Right lobe of liver (tissue), 6 donors: ENCODE results near the gene FBXO31. TPM values are rescaled to one million over a fixed set of nuclear protein-coding genes. Genes with fewer than 3 reads are reported as not detected.
"Not testable (repeated sequence)": the region's sequence is repeated elsewhere in the genome, so short reads cannot be mapped to it uniquely, and the experiment has no call there.

ENCODE experiments used
- ATAC-seq, 4 donors: fragments of 200-7000 bp; cut with Tn5 transposase; one replicate each; pipeline ENCODE4 v1.9.1; 2020; ENCODE audit warnings: mild to moderate bottlenecking in 4 of 4, moderate library complexity in 4 of 4
- DNase-seq, 3 donors: peaks; one replicate each; pipeline ENCODE4 v3.0.0-alpha.2; 2020
- H3K27ac ChIP-seq, 3 donors: fragments of 200-600 bp; one replicate each; pipeline ENCODE4 v1.8.0; 2022
- H3K27me3 ChIP-seq, 2 donors: fragments of 200-600 bp; one replicate each; pipeline ENCODE4 v1.8.0; 2022
- H3K36me3 ChIP-seq, 4 donors: fragments of 200-600 bp; sonication (generic) in 1 of 4; one replicate each; pipeline versions ENCODE4 v1.5.1 to v1.8.0; 2017 to 2022; ENCODE audit warnings: control low read depth in 1 of 4
- H3K4me1 ChIP-seq, 4 donors: fragments of 200-600 bp; sonication (generic) in 1 of 4; one replicate each; pipeline versions ENCODE4 v1.5.1 to v1.8.0; 2017 to 2022; ENCODE audit warnings: control low read depth in 1 of 4
- H3K4me3 ChIP-seq, 3 donors: fragments of 200-600 bp; one replicate each; pipeline ENCODE4 v1.8.0; 2022
- H3K9me3 ChIP-seq, 4 donors: fragments of 200-600 bp; sonication (generic) in 1 of 4; one replicate each; pipeline versions ENCODE4 v1.5.1 to v1.8.0; 2017 to 2022; ENCODE audit warnings: control low read depth in 1 of 4
- CTCF ChIP-seq, 4 donors: fragments of 200-600 bp in 3 of 4; fragments of 450-650 bp in 1 of 4; IDR thresholded peaks; one replicate each; pipeline versions ENCODE4 v1.5.1 to v1.8.0; 2016 to 2022; ENCODE audit warnings: antibody characterized with exemption in 4 of 4, mild to moderate bottlenecking in 2 of 4
- POLR2A ChIP-seq: fragments of 450-650 bp; IDR thresholded peaks from one replicate; pipeline ENCODE4 v1.6.1; 2017; ENCODE audit warnings: antibody characterized with exemption, mild to moderate bottlenecking
- WGBS: methylation state at CpG from one replicate; pipeline ENCODE4 v1.1.6; 2018; ENCODE audit warnings: low coverage, low lambda C conversion rate; ENCODE audit not compliant: insufficient coverage; ENCODE audit errors: missing lambda C conversion rate; 5-methylcytosine and 5-hydroxymethylcytosine counted together
- intact Hi-C, 2 donors: fragments of 100-400 bp; cut with DNase I; formaldehyde crosslinking; loops; one replicate each; pipeline versions ENCODE4 v1.11.2 to v1.14.1; 2022
- total RNA-seq, 6 experiments: library from RNA; depleted of rRNA in 2 of 6; stranded (reverse); fragments of >200 nt in 2 of 6; fragmentation: NEBNext Ultra II Directional in 3 of 6; extraction: Animal tissue kit (Norgen Biotek cat#: 25700) in 3 of 6; gene quantifications; one replicate each; pipeline versions ENCODE4 v1.1.0 to v1.2.4, GENCODE V29; 2016 to 2023
- donor health status: DM: no; HTN: yes; CAD: no.
- donor health status: DM: no; HTN: no; CAD: no.
- donor health status: DM: no; HTN: no; CAD: no.
- donor health status: DM: no; HTN: yes; CAD: no.
- donor health status: DM: no; HTN: yes; CAD: no.

The FBXO31 gene
- total RNA-seq, 6 experiments from 2014 or later, result 20.6 to 56.9 (median 31.1) TPM

- ATAC-seq (no peak), DNase-seq (no peak)
- Histone ChIP-seq H3K27me3 (no peaks in the 10 kb centered on the region), H3K4me1 (no peaks in the 10 kb centered on the region), H3K36me3 (peaks cover 0 to 75% (median 28%) of the 10 kb centered on the region in 4 donors), H3K4me3 (no peak overlapping the region), H3K27ac (no peak overlapping the region), H3K9me3 (no peaks in the 10 kb centered on the region)
- TF ChIP-seq CTCF (IDR thresholded peaks at IDR 0.05), result no peak
- intact Hi-C loops, result no loop called here
- no CpG with 5 or more reads among the region's 20 CpGs for WGBS
These were observed 41.1 kb downstream of the FBXO31 start for GRCh38 chr16:87342504-87342903.

GRCh38 chr16:87340198-87340597 lies 43.4 kb downstream of the FBXO31 start:
- peaks cover 0 to 74% (median 25%) of the 10 kb centered on the region in 4 donors for H3K36me3 ChIP-seq
- no peak overlapping the region for H3K27ac ChIP-seq
- no peak for ATAC-seq
- no peak for DNase-seq
- no peaks in the 10 kb centered on the region for H3K9me3 ChIP-seq
- WGBS, result 100% methylated on average over 4 of the region's 5 CpGs
- no peaks in the 10 kb centered on the region for H3K27me3 ChIP-seq
- no peak for TF ChIP-seq CTCF (IDR thresholded peaks at IDR 0.05)
- no peak for TF ChIP-seq POLR2A
- intact Hi-C loops, result no loop called here
- H3K4me1 ChIP-seq, result no peaks in the 10 kb centered on the region
- no peak overlapping the region for H3K4me3 ChIP-seq

- H3K36me3 ChIP-seq, result peaks cover 0 to 79% (median 27%) of the 10 kb centered on the region in 4 donors
- intact Hi-C loops, ATAC-seq, DNase-seq, H3K9me3 ChIP-seq, H3K27ac ChIP-seq, H3K27me3 ChIP-seq, H3K4me3 ChIP-seq, H3K4me1 ChIP-seq: not testable (repeated sequence)
- WGBS, result 97% methylated on average over 11 of the region's 11 CpGs
These were observed 43.9 kb downstream of the FBXO31 start for GRCh38 chr16:87339724-87340105.

GRCh38 chr16:87339086-87339723 lies 44.4 kb downstream of the FBXO31 start:
- 78% methylated on average over 8 of the region's 17 CpGs for WGBS
- no peak overlapping the region for H3K27ac ChIP-seq
- no peaks in the 10 kb centered on the region for H3K9me3 ChIP-seq
- H3K27me3 ChIP-seq, result no peaks in the 10 kb centered on the region
- H3K4me1 ChIP-seq, result no peaks in the 10 kb centered on the region
- H3K36me3 ChIP-seq, result peaks cover 0 to 80% (median 30%) of the 10 kb centered on the region in 4 donors
- intact Hi-C loops, result no loop called here
- DNase-seq (no peak), ATAC-seq (peak in 1 of 4 donors; percentile 52)
- TF ChIP-seq POLR2A (no peak), CTCF (IDR thresholded peaks at IDR 0.05) (no peak)
- no peak overlapping the region for H3K4me3 ChIP-seq

- Histone ChIP-seq H3K27me3 (no peaks in the 10 kb centered on the region), H3K9me3 (no peaks in the 10 kb centered on the region), H3K4me1 (no peaks in the 10 kb centered on the region), H3K4me3 (no peak overlapping the region), H3K27ac (no peak overlapping the region), H3K36me3 (peaks cover 0 to 79% (median 31%) of the 10 kb centered on the region in 4 donors)
- 90% methylated on average over 9 of the region's 18 CpGs for WGBS
- intact Hi-C loops, result no loop called here
- DNase-seq, result no peak
- ATAC-seq, result no peak
- no peak for TF ChIP-seq CTCF (IDR thresholded peaks at IDR 0.05)
- no peak for TF ChIP-seq POLR2A
These were observed 45.3 kb downstream of the FBXO31 start for GRCh38 chr16:87338155-87338765.
